ENCODE measurements around the gene SGSH.

DNA sequence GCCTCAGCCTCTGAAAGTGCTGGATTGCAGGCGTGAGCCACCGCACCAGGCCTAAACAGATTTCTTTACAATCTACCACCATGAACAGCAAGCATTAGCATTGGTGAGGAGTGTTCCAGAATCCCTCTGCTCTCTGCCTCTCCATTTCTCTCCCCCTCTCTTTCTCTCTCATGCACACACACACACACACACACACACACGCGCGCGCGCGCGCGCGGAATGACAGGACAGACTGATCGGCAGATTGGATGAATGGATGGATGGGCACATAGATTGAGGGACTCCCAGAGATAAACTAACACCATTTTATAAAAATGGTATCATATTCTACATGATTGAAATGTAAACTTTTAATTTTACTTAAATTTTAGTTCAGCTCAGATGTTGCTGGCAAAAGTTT, 47.0 kb downstream of the SGSH start:
- TF ChIP-seq, protein P1, sequence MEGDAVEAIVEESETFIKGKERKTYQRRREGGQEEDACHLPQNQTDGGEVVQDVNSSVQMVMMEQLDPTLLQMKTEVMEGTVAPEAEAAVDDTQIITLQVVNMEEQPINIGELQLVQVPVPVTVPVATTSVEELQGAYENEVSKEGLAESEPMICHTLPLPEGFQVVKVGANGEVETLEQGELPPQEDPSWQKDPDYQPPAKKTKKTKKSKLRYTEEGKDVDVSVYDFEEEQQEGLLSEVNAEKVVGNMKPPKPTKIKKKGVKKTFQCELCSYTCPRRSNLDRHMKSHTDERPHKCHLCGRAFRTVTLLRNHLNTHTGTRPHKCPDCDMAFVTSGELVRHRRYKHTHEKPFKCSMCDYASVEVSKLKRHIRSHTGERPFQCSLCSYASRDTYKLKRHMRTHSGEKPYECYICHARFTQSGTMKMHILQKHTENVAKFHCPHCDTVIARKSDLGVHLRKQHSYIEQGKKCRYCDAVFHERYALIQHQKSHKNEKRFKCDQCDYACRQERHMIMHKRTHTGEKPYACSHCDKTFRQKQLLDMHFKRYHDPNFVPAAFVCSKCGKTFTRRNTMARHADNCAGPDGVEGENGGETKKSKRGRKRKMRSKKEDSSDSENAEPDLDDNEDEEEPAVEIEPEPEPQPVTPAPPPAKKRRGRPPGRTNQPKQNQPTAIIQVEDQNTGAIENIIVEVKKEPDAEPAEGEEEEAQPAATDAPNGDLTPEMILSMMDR (IDR thresholded peaks at IDR 0.05; ENCODE audit: insufficient read depth, low read depth, low read length), result no peak
- TF ChIP-seq EZH2 (IDR thresholded peaks at IDR 0.05; ENCODE audit: insufficient read depth, low read length), result no peak
